ENCODE results near the gene TMEFF1. TPM values are rescaled to one million over a fixed set of nuclear protein-coding genes. Genes with fewer than 3 reads are reported as not detected.

The TMEFF1 gene
- total RNA-seq, 2 donors from 2014 or later = not detected

GRCh38 chr9:100581081-100581480 lies 108.1 kb downstream of the TMEFF1 start:
- intact Hi-C loops (cut with DNase I) = no loop called here
- Histone ChIP-seq H3K27me3 (no peaks in the 10 kb centered on the region), H3K4me3 (no peak overlapping the region), H3K4me1 (no peaks in the 10 kb centered on the region), H3K36me3 (replicated peaks in 1 of 2; ENCODE audit: insufficient read depth in 1 of 2, low read depth in 2 of 2) (no peaks in the 10 kb centered on the region), H3K27ac (no peak overlapping the region), H3K9me3 (no peaks in the 10 kb centered on the region)
- no peak for TF ChIP-seq CTCF (IDR thresholded peaks at IDR 0.05)
- no peak for TF ChIP-seq POLR2A (IDR thresholded peaks at IDR 0.05)
- ATAC-seq = no peak
- 87 to 89% methylated on average over 7 of the region's 7 CpGs for WGBS, 2 donors
- no peak for DNase-seq

- no peaks in the 10 kb centered on the region for H3K36me3 ChIP-seq (replicated peaks in 1 of 2; ENCODE audit: insufficient read depth in 1 of 2, low read depth in 2 of 2)
- TF ChIP-seq POLR2A (IDR thresholded peaks at IDR 0.05) = no peak
- TF ChIP-seq CTCF (IDR thresholded peaks at IDR 0.05) = no peak
- WGBS, 2 donors = 69 to 81% methylated on average over 4 of the region's 4 CpGs
- H3K27me3 ChIP-seq = no peaks in the 10 kb centered on the region
- DNase-seq (no peak), ATAC-seq (no peak)
- intact Hi-C loops (cut with DNase I) = no loop called here
- H3K4me3 ChIP-seq = no peak overlapping the region
- H3K9me3 ChIP-seq = no peaks in the 10 kb centered on the region
- H3K27ac ChIP-seq = no peak overlapping the region
- no peaks in the 10 kb centered on the region for H3K4me1 ChIP-seq
These were observed 108.7 kb downstream of the TMEFF1 start for GRCh38 chr9:100581661-100582060.

- 79 to 84% methylated on average over 5 of the region's 5 CpGs for WGBS, 2 donors
- intact Hi-C loops (cut with DNase I) = no loop called here
- ATAC-seq = no peak
- TF ChIP-seq CTCF (IDR thresholded peaks at IDR 0.05) = no peak
- no peak for TF ChIP-seq POLR2A (IDR thresholded peaks at IDR 0.05)
- H3K9me3 ChIP-seq = no peaks in the 10 kb centered on the region
- no peaks in the 10 kb centered on the region for H3K27me3 ChIP-seq
- H3K4me3 ChIP-seq = no peak overlapping the region
- H3K36me3 ChIP-seq (replicated peaks in 1 of 2; ENCODE audit: insufficient read depth in 1 of 2, low read depth in 2 of 2) = no peaks in the 10 kb centered on the region
- no peak overlapping the region for H3K27ac ChIP-seq
- no peaks in the 10 kb centered on the region for H3K4me1 ChIP-seq
- DNase-seq = no peak
These were observed 110.3 kb downstream of the TMEFF1 start for GRCh38 chr9:100583014-100583802.

- no peak for ATAC-seq
- Histone ChIP-seq H3K36me3 (replicated peaks in 1 of 2; ENCODE audit: insufficient read depth in 1 of 2, low read depth in 2 of 2) (no peaks in the 10 kb centered on the region), H3K27me3 (no peaks in the 10 kb centered on the region), H3K4me1 (no peaks in the 10 kb centered on the region), H3K4me3 (no peak overlapping the region), H3K9me3 (no peaks in the 10 kb centered on the region), H3K27ac (no peak overlapping the region)
- intact Hi-C loops (cut with DNase I) = no loop called here
- WGBS, 2 donors = 90 to 92% methylated on average over 4 of the region's 4 CpGs
- no peak for TF ChIP-seq CTCF (IDR thresholded peaks at IDR 0.05)
- no peak for TF ChIP-seq POLR2A (IDR thresholded peaks at IDR 0.05)
- no peak for DNase-seq
These were observed 112.0 kb downstream of the TMEFF1 start for GRCh38 chr9:100584951-100585350.

DNA sequence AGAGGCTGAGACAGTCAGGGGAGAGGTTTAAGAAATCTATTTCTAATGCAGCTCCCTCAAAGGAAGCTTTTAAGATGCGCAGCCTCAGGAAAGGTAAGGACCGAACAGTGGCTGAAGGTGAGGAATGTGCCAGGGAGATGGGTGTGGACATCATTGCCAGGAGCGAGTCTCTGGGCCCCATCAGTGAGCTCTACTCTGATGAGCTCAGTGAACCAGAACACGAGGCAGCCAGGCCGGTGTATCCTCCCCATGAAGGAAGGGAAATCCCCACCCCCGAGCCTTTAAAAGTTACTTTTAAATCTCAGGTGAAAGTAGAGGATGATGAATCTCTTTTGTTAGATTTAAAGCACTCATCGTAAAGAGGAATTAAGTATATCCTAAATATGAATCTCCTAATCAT lies 113.1 kb downstream of the TMEFF1 start:
- DNase-seq = no peak

More for the DNA sequence above, 113.1 kb downstream of the TMEFF1 start:
- Histone ChIP-seq H3K4me3 (no peak overlapping the region), H3K27ac (no peak overlapping the region), H3K9me3 (no peaks in the 10 kb centered on the region), H3K4me1 (no peaks in the 10 kb centered on the region), H3K27me3 (no peaks in the 10 kb centered on the region), H3K36me3 (replicated peaks in 1 of 2; ENCODE audit: insufficient read depth in 1 of 2, low read depth in 2 of 2) (no peaks in the 10 kb centered on the region)
- WGBS, 2 donors = 85 to 88% methylated on average over 7 of the region's 7 CpGs
- intact Hi-C loops (cut with DNase I) = no loop called here
- no peak for ATAC-seq
- no peak for TF ChIP-seq CTCF (IDR thresholded peaks at IDR 0.05)
- TF ChIP-seq POLR2A (IDR thresholded peaks at IDR 0.05) = no peak

Measured in body of pancreas (tissue), 4 donors.